Central memory CD4-positive, alpha-beta T cell (primary cell): ENCODE data around the gene RNU4-1.
"Not testable (repeated sequence)": the region's sequence is repeated elsewhere in the genome, so short reads cannot be mapped to it uniquely, and the experiment has no call there.

ENCODE experiments used
- DNase-seq: peaks from one replicate; pipeline ENCODE4 v3.0.0; 2022

Gene RNU4-1

DNA sequence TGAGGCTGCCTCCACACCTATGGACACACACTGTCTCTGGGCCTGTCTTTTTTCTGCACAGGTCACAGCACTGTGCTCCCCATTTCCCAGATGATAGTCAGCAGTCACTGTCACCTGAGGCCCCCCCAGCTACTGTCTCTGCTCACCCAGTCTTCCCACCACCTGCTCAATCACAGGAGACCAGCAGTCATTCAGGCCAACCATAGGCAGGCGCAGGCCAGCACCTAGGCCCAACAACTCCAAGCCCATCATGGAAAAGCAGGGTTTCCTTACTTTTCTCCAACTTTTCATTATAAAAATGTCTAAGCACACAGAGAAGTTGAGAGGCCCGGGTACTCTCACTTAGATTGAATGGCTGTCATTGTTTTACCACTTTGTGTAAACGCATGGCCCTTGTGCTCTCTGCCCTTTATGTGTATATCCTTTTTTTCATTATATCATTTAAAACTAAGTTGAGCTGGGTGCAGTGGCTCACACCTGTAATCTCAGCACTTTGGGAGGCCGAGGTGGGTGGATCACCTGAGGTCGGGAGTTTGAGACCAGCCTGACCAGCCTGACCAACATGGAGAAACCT, 34.6 kb downstream of the RNU4-1 start:
- no peak for DNase-seq

DNA sequence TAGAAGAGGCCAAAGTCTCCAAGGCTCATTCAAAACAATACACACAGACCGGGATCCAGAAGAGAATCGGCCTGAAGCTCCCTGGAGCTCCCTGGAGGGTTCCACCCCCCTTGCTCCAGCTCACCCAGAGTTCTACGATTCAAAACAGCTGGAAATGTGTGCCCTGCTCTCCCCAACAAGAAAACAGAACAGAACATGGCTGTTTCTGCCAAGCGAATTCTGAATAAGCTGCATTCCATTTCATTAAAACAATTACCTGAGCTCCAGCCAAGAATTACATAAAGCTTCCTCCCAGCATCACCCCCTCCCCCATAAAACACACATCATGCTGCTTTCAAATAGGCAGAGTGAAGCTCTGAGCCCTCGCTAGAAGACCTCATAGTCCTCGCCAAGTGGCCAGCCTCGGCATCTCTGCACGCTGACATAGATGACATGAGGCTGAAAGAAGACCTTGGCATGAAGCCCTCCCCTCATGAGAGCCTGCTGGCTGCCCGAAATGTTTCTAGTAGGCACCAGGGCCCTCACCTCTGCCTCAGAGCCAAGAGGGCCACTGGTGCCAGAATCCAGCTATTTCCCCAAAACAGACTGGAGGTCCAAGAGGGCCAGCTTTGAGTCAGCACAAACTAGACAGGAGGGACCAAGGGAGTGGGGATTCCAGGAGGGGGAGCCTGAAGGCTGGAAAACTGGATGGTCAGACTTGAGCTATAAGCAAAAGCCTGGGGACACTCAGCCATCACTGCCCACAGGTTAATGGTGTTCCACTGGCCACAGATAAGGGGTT, 35.8 kb downstream of the RNU4-1 start:
- no peak for DNase-seq

DNA sequence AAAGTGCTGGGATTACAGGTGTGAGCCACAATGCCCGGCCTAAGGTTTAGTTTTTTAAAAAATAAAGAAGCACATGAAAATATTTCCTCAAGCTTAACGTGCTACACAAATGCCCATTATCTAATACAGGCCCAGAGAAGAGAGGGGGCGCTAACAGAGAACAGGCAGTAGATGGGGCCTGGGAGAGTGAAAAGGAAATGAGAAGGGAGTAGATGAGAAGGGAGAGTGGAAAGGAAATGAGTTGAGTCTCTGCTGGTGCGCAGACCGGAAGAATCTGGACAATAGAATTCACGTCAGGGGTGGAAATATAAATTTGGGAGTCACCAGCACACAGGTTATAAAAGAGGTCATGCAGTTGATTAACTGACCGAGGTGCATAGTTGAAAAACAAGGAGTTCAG, 38.2 kb downstream of the RNU4-1 start:
- no peak for DNase-seq

DNA sequence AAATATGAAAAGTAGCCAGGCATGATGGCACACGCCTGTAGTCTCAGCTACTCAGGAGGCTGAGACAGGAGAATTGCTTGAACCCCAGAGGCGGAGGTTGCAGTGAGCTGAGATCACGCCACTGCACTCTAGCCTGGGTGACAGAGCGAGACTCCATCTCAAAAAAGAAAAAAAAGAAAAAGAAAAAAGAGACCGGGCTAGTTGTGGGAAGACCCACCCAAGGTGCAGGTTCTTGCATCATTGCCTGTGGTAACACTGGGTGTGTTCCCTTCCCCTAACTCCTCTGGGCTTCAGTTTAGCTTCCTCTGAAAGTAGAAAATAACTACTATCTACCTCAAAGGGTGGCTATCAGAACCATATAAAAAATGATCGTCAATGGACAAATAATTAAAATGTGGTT, 39.7 kb downstream of the RNU4-1 start:
- peak; percentile 84 for DNase-seq

DNA sequence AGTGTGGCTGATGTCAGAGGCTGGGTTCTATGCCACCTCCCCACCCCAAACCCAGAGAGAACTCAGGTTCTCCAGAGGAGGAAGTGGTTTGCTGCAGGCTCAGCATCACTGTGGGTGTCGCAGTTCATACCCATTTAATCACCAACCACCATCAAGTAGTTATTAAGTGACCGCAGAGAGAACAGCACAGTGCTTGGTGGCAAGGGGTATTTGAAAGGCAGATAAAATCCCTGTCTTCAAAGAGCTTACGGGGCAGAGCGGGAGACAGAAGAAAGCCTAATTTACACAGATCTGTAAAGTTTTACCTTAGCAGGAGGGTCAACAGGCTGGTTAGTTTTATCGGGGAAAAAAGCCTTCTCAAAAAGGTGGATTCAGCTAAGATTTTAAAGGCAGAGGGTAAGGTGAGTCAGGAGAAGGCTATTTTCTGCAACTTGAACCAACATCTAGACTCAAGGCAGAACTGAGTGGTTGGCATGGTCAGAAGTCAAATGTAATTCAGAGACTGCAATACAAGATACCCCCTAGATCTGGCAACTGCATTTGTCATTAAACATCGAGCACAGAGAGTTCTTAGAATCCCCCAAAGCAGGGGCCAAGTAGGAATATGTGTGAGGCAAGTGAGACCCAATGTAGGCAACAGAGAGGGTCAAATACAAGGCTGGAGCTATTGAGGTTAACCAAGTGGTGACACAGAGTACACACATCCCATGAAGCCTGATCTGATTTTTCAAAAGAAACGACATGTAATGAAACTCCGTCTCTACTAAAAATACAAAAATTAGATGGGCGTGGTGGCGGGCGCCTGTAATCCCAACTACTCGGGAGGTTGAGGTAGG, 40.7 kb downstream of the RNU4-1 start:
- peak; percentile 93 for DNase-seq

DNA sequence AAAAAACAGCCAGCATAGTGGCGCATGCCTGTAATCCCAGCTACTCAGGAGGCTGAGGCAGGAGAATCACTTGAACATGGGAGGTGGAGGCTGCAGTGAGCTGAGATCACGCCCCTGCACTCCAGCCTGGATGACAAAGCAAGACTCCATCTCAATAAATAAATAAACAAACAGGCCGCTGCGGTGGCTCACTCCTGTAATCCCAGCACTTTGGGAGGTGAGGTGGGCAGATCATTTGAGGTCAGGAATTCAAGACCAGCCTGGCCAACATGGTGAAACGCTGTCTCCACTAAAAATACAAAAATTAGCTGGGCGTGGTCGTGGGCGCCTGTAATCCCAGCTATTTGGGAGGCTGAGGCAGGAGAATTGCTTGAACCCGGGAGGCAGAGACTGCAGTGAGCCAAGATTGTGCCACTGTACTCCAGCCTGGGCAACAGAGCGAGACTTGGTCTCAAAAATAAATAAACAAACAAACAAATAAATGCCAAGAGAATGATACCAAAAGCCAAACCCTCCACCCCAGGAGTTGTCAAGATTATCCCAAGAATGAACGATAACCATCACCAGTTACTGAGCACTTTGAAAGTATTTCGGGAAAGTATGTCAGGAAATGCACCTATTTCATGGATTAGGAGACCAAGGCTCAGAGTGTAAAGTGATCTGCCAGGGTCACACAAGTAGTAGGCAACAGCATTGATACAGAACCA, 41.5 kb downstream of the RNU4-1 start:
- DNase-seq, result not testable (repeated sequence)

DNA sequence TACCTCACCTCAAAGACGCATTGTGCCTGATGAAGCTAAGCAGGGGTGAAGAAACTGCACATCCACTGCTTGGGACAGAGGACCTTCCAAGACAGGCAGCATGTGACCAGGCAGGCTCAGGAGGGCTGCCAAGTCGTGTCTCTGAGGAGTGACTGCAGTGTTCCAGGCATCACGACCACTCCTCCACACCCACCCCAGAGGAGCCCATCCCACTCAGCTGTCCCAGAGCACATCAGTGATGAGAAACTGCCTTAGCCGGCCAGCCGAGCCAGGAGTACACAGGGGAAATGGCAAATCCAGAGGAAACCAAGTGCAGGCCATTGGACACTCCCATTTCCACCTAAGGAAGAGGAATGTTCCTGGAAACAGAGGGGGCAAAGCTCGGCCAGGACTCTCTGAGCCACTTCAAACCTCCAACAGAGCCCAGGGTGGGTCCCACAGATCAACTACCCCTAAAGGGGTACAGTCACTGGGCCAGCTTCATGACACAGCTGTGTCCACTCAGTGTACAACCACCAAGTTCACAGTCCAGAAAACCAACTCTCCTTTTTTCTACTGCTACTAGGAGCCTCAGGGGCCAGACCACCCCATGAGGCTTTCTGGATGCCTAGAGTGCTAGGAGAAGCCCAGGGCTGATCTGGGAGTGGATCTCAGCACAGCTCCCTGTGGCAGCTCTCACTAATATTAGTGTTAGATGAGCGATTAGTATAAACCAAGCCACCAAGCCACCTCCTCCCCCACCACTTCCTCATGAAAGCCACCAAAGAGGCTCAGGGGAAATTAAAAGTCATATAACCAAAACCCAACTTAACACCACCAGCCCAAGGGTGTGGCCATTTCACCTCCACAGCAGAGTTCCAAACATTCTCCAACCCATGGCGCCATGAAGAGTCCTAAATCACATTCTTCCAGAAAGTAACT, 42.9 kb downstream of the RNU4-1 start:
- peak; percentile 51 for DNase-seq

DNA sequence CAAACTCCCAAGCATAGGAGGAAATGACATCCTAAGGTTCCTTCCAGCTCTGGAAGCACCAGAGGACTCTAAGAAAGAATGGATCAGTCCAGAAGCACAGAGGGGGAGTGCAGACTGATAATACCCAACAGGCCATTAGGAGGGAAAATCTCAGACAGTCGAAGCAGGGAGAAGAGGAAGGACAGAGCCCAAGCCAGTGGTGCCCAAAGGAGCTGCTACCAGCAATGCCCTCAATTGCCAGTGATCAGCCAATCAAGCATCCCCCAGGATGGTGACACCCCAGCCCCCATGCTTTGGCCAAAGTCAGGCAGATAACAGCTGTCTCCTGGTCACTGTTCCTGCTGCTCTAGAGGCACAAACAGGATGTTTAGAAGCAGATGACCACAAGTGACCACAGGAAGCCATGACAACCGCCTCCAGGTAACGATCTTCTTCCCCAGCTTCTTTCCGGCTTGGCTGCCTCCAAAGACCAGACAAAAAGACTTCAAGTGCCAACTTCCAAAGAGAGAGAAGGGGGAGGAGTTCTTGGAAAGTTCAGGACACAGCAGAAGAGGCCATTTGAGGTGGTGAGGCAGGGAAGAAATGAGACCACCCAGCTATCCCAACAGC, 43.7 kb downstream of the RNU4-1 start:
- DNase-seq, result no peak

DNA sequence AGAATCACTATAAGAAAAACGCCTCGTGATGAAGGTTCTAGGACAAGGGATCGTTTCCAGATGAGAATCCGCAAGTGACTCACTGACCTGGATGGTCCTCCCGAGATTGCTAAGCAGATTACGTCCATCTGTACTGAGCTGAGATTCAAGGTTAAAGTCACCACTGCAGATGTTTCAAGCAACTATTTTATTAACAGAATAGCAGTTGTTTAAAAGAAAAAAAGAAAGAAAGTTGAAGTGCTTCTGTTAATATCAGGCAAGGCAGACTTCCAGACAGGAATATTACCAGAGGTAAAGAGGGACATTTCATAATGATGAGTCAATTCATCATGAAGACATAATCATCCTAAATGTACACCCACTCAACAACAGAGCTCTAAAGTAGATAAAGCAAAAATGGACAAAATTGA, 45.4 kb downstream of the RNU4-1 start:
- no peak for DNase-seq

DNA sequence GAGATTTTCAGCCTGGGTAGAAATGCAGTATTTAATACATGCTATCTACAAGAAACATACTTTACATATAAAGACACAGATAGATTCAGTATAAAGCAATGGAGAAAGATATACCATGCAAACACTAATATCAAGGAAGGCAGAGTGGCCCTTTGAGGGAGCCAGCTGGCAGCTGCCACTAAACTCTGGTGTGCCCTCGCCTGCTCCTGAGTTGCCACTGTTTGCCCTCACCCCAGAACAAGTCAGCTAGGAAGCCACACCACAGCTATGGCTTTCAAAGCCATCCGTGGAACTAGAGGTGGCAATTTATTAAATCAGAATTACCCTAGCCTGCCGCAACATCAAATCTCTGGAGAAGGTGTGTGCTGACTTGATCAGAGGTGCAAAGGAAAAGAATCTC, 45.9 kb downstream of the RNU4-1 start:
- no peak for DNase-seq

DNA sequence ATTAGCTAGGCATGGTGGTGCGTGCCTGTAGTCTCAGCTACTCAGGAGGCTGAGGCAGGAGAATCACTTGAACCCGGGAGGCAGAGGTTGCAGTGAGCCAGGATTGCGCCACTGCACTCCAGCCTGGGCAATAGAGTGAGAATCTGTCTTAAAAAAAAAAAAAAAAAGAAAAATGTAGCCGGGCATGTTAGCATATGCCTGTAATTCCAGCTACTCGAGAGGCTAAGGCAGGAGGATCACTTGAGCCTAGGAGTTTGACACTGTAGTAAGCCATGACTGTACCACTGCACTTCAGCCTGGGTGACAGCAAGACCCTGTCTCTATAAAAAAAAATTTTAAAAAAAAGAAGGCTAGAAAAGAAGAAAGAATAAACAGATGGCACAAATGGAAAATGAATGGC, 46.3 kb downstream of the RNU4-1 start:
- not testable (repeated sequence) for DNase-seq
